Measurements from ENCODE around the gene ARHGAP26. TPM values are rescaled to one million over a fixed set of nuclear protein-coding genes. Genes with fewer than 3 reads are reported as not detected.

The ARHGAP26 gene
- total RNA-seq, 1 donor: 7.6 TPM

- Histone ChIP-seq H3K9me3 (ENCODE audit: low read depth, low read length) (no peaks in the 10 kb centered on the region), H4K20me1 (ENCODE audit: insufficient read depth, low read length) (no peaks in the 10 kb centered on the region), H2AFZ (ENCODE audit: low read length) (no peak overlapping the region), H3K36me3 (ENCODE audit: insufficient read depth, low read length) (no peaks in the 10 kb centered on the region), H3K79me2 (ENCODE audit: insufficient read depth, low read length) (no peaks in the 10 kb centered on the region), H3K4me2 (ENCODE audit: insufficient read depth, low read length) (no peak overlapping the region), H3K4me1 (ENCODE audit: insufficient read depth, low read length) (peaks cover 10% of the 10 kb centered on the region), H3K27ac (ENCODE audit: low read depth, low read length) (no peak overlapping the region), H3K27me3 (ENCODE audit: insufficient read depth, low read length) (no peaks in the 10 kb centered on the region), H3K4me3 (ENCODE audit: insufficient read depth, low read length) (no peak overlapping the region)
- no peak for DNase-seq (ENCODE audit: insufficient read length, low spot score, missing footprints)
- TF ChIP-seq, protein P1, sequence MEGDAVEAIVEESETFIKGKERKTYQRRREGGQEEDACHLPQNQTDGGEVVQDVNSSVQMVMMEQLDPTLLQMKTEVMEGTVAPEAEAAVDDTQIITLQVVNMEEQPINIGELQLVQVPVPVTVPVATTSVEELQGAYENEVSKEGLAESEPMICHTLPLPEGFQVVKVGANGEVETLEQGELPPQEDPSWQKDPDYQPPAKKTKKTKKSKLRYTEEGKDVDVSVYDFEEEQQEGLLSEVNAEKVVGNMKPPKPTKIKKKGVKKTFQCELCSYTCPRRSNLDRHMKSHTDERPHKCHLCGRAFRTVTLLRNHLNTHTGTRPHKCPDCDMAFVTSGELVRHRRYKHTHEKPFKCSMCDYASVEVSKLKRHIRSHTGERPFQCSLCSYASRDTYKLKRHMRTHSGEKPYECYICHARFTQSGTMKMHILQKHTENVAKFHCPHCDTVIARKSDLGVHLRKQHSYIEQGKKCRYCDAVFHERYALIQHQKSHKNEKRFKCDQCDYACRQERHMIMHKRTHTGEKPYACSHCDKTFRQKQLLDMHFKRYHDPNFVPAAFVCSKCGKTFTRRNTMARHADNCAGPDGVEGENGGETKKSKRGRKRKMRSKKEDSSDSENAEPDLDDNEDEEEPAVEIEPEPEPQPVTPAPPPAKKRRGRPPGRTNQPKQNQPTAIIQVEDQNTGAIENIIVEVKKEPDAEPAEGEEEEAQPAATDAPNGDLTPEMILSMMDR (IDR thresholded peaks at IDR 0.05; ENCODE audit: extremely low read depth, low read depth, low read length): no peak
These were observed 444.3 kb downstream of the ARHGAP26 start for GRCh38 chr5:143214458-143214857.

- no peaks in the 10 kb centered on the region for H3K27me3 ChIP-seq (ENCODE audit: insufficient read depth, low read length)
- H3K27ac ChIP-seq (ENCODE audit: low read depth, low read length): no peak overlapping the region
- H2AFZ ChIP-seq (ENCODE audit: low read length): no peak overlapping the region
- no peaks in the 10 kb centered on the region for H3K9me3 ChIP-seq (ENCODE audit: low read depth, low read length)
- H3K4me1 ChIP-seq (ENCODE audit: insufficient read depth, low read length): peaks cover 12% of the 10 kb centered on the region
- H3K79me2 ChIP-seq (ENCODE audit: insufficient read depth, low read length): no peaks in the 10 kb centered on the region
- no peaks in the 10 kb centered on the region for H3K36me3 ChIP-seq (ENCODE audit: insufficient read depth, low read length)
- no peak overlapping the region for H3K4me3 ChIP-seq (ENCODE audit: insufficient read depth, low read length)
- H4K20me1 ChIP-seq (ENCODE audit: insufficient read depth, low read length): no peaks in the 10 kb centered on the region
- no peak for DNase-seq (ENCODE audit: insufficient read length, low spot score, missing footprints)
- TF ChIP-seq, protein P1 (IDR thresholded peaks at IDR 0.05; ENCODE audit: extremely low read depth, low read depth, low read length): no peak
- no peak overlapping the region for H3K4me2 ChIP-seq (ENCODE audit: insufficient read depth, low read length)
These were observed 444.7 kb downstream of the ARHGAP26 start for GRCh38 chr5:143214890-143215289.

DNA sequence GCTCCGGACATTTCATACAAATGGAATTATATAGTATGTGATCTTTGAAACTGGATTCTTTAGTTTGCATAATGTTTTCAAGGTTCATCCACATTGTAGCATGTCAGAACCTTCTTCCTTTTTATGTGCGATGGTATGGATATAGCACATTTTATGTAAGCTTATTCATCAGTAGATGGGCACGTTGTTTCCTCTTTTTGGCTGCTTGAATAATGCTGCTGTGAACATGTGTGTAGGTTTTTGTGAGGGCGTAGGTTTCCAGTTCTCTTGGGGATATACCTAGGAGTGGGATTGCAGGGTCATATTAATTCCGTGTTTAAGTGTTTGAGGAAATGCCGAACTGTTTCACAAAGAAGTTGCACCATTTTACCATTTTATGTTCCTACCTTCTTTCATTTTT lies 445.5 kb downstream of the ARHGAP26 start:
- Histone ChIP-seq H3K79me2 (ENCODE audit: insufficient read depth, low read length) (no peaks in the 10 kb centered on the region), H3K27me3 (ENCODE audit: insufficient read depth, low read length) (no peaks in the 10 kb centered on the region), H4K20me1 (ENCODE audit: insufficient read depth, low read length) (no peaks in the 10 kb centered on the region), H3K4me1 (ENCODE audit: insufficient read depth, low read length) (peaks cover 16% of the 10 kb centered on the region), H3K36me3 (ENCODE audit: insufficient read depth, low read length) (no peaks in the 10 kb centered on the region), H3K27ac (ENCODE audit: low read depth, low read length) (no peak overlapping the region), H2AFZ (ENCODE audit: low read length) (no peak overlapping the region), H3K4me2 (ENCODE audit: insufficient read depth, low read length) (no peak overlapping the region), H3K9me3 (ENCODE audit: low read depth, low read length) (no peaks in the 10 kb centered on the region), H3K4me3 (ENCODE audit: insufficient read depth, low read length) (no peak overlapping the region)
- DNase-seq (ENCODE audit: insufficient read length, low spot score, missing footprints): no peak
- TF ChIP-seq, protein P1 (IDR thresholded peaks at IDR 0.05; ENCODE audit: extremely low read depth, low read depth, low read length): no peak

DNA sequence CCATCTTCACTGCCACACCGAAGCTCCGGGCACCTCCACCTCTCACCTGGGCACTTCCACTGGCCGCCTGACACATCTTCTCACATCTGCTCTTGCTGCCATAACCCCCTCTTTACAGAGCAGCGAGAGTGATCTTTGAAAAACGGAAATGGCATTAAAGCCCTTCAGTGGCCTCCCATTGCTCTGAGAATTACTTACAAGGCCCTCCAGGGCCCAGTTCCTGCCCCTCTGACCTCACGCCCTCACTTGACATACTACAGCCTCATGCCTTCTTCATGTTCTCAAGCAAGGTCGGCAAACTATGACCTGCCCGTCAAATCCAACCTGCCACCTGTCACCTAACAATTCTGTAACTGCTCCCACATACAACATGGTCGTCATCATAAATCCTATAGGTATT lies 446.0 kb downstream of the ARHGAP26 start:
- no peak overlapping the region for H2AFZ ChIP-seq (ENCODE audit: low read length)
- TF ChIP-seq, protein P1 (IDR thresholded peaks at IDR 0.05; ENCODE audit: extremely low read depth, low read depth, low read length): no peak

More for the DNA sequence above, 446.0 kb downstream of the ARHGAP26 start:
- no peaks in the 10 kb centered on the region for H3K9me3 ChIP-seq (ENCODE audit: low read depth, low read length)
- H3K36me3 ChIP-seq (ENCODE audit: insufficient read depth, low read length): no peaks in the 10 kb centered on the region
- no peak overlapping the region for H3K4me3 ChIP-seq (ENCODE audit: insufficient read depth, low read length)
- H3K79me2 ChIP-seq (ENCODE audit: insufficient read depth, low read length): no peaks in the 10 kb centered on the region
- H4K20me1 ChIP-seq (ENCODE audit: insufficient read depth, low read length): no peaks in the 10 kb centered on the region
- peaks cover 16% of the 10 kb centered on the region for H3K4me1 ChIP-seq (ENCODE audit: insufficient read depth, low read length)
- no peaks in the 10 kb centered on the region for H3K27me3 ChIP-seq (ENCODE audit: insufficient read depth, low read length)
- DNase-seq (ENCODE audit: insufficient read length, low spot score, missing footprints): no peak
- no peak overlapping the region for H3K27ac ChIP-seq (ENCODE audit: low read depth, low read length)
- no peak overlapping the region for H3K4me2 ChIP-seq (ENCODE audit: insufficient read depth, low read length)
